H1 (cell line): ENCODE data around the gene TFB1M. TPM values are rescaled to one million over a fixed set of nuclear protein-coding genes. Genes with fewer than 3 reads are reported as not detected.

ENCODE experiments used
- CTCF ChIA-PET: fragments of 300-600 bp; sonication (Branson Sonifier 250); formaldehyde crosslinking; loops from one replicate; lab custom pipeline; 2021; ENCODE audit not compliant: partially characterized antibody; lab: Charles Lee
- POLR2A ChIA-PET: fragments of 300-600 bp; sonication (Branson Sonifier 250); formaldehyde crosslinking; loops from one replicate; lab custom pipeline; 2021; ENCODE audit warnings: inconsistent platforms; ENCODE audit not compliant: partially characterized antibody; lab: Charles Lee
- DNase-seq, 2 experiments: peaks; one replicate each; pipeline versions ENCODE4 v3.0.0 to v3.0.0-alpha.2; 2010 to 2022; ENCODE audit warnings: low spot score in 2 of 2, low read depth in 1 of 2, mixed read lengths in 1 of 2
- FAIRE-seq: peaks from 2 replicates; lab custom pipeline; 2011; peaks lifted over from hg19 to GRCh38; lab: Jason Lieb, UNC
- H2AFZ ChIP-seq: 2 replicates; pipeline ENCODE4 v1.8.1; 2012; ENCODE audit warnings: low read length, inconsistent platforms
- H2AK5ac ChIP-seq: 2 replicates; pipeline ENCODE4 v1.6.1; 2013; ENCODE audit warnings: low read depth, low read length
- H2BK120ac ChIP-seq: replicated peaks from 2 replicates; pipeline ENCODE3; 2013; ENCODE audit warnings: low read depth, low read length, inconsistent platforms
- H2BK12ac ChIP-seq: 2 replicates; pipeline ENCODE4 v1.6.1; 2013; ENCODE audit warnings: low read depth, low read length
- H2BK15ac ChIP-seq: 2 replicates; pipeline ENCODE4 v1.6.1; 2013; ENCODE audit warnings: low read length
- H2BK20ac ChIP-seq: 2 replicates; pipeline ENCODE4 v1.6.1; 2013; ENCODE audit warnings: low read length
- H2BK5ac ChIP-seq: 2 replicates; pipeline ENCODE4 v1.6.1; 2013; ENCODE audit warnings: low read depth, low read length
- H3K14ac ChIP-seq: 2 replicates; pipeline ENCODE4 v1.6.1; 2013; ENCODE audit warnings: inconsistent platforms; ENCODE audit not compliant: insufficient read length
- H3K18ac ChIP-seq: 2 replicates; pipeline ENCODE4 v1.6.1; 2013; ENCODE audit warnings: low read length; ENCODE audit errors: extremely low read depth
- H3K23ac ChIP-seq: 2 replicates; pipeline ENCODE4 v1.6.1; 2013; ENCODE audit warnings: inconsistent platforms; ENCODE audit not compliant: insufficient read length
- H3K23me2 ChIP-seq: 2 replicates; pipeline ENCODE4 v1.6.1; 2013; ENCODE audit warnings: low read depth, low read length
- H3K27ac ChIP-seq: 2 replicates; pipeline ENCODE4 v1.6.1; 2011; ENCODE audit warnings: low read depth, low read length, inconsistent platforms
- H3K27me3 ChIP-seq, 4 experiments: replicated peaks in 1 of 4; 1 replicate in 1 of 4; 2 replicates in 3 of 4; pipeline versions ENCODE4 v1.6.1 to v1.8.1; 2011 to 2013; ENCODE audit warnings: low read length in 3 of 4, mild to moderate bottlenecking in 3 of 4, inconsistent platforms in 2 of 4, mixed read lengths in 2 of 4, moderate library complexity in 1 of 4; ENCODE audit not compliant: control insufficient read depth in 3 of 4, insufficient read depth in 3 of 4; ENCODE audit errors: extremely low read depth in 1 of 4
- H3K36me3 ChIP-seq, 4 experiments: 2 replicates each; pipeline versions ENCODE4 v1.6.1 to v1.8.1; 2011 to 2013; ENCODE audit warnings: mild to moderate bottlenecking in 4 of 4, low read length in 3 of 4, moderate library complexity in 2 of 4, control low read depth in 1 of 4, inconsistent platforms in 1 of 4; ENCODE audit not compliant: insufficient read depth in 4 of 4, control insufficient read depth in 2 of 4
- H3K4ac ChIP-seq: replicated peaks from 2 replicates; pipeline ENCODE3; 2013; ENCODE audit warnings: low read length, low read depth, mixed read lengths, inconsistent platforms; ENCODE audit not compliant: insufficient read length
- H3K4me1 ChIP-seq, 4 experiments: replicated peaks in 1 of 4; 1 replicate in 1 of 4; 2 replicates in 3 of 4; pipeline versions ENCODE4 v1.6.1 to v1.8.1; 2011 to 2013; ENCODE audit warnings: low read length in 3 of 4, inconsistent platforms in 2 of 4, mixed read lengths in 1 of 4; ENCODE audit not compliant: insufficient read depth in 4 of 4, control insufficient read depth in 3 of 4
- H3K4me2 ChIP-seq, 2 experiments: 2 replicates each; pipeline versions ENCODE4 v1.6.1 to v1.8.1; 2011 to 2013; ENCODE audit warnings: low read depth in 2 of 2, low read length in 2 of 2, control low read depth in 1 of 2, inconsistent platforms in 1 of 2, mild to moderate bottlenecking in 1 of 2; ENCODE audit not compliant: insufficient read depth in 1 of 2
- H3K4me3 ChIP-seq, 4 experiments: fragments of 200-600, 300-600 bp in 1 of 4; sonication (generic), shearing (Covaris generic), sonication (Bioruptor Twin) in 1 of 4; 2 replicates each; pipeline versions ENCODE4 v1.5.1 to v1.8.1; 2011 to 2016; ENCODE audit warnings: low read length in 4 of 4, low read depth in 3 of 4, control low read depth in 2 of 4, inconsistent platforms in 2 of 4, mild to moderate bottlenecking in 2 of 4, mixed read lengths in 1 of 4, moderate library complexity in 1 of 4; ENCODE audit not compliant: insufficient read depth in 2 of 4; ENCODE audit errors: extremely low read depth in 1 of 4
- H3K56ac ChIP-seq: replicated peaks from 2 replicates; pipeline ENCODE3; 2013; ENCODE audit warnings: low read depth, mild to moderate bottlenecking, mixed read lengths, low read length, inconsistent platforms; ENCODE audit not compliant: insufficient read length
- H3K79me1 ChIP-seq: 2 replicates; pipeline ENCODE4 v1.6.1; 2013; ENCODE audit warnings: low read depth, low read length, control low read depth
- H3K79me2 ChIP-seq, 2 experiments: 2 replicates each; pipeline versions ENCODE4 v1.6.1 to v1.8.1; 2012 to 2013; ENCODE audit warnings: low read length in 2 of 2, mild to moderate bottlenecking in 2 of 2, inconsistent platforms in 1 of 2; ENCODE audit not compliant: insufficient read depth in 2 of 2, control insufficient read depth in 1 of 2
- H3K9ac ChIP-seq, 4 experiments: replicated peaks in 1 of 4; 1 replicate in 1 of 4; 2 replicates in 3 of 4; pipeline versions ENCODE4 v1.6.1 to v1.8.1; 2011 to 2013; ENCODE audit warnings: low read depth in 3 of 4, low read length in 3 of 4, control low read depth in 2 of 4, mild to moderate bottlenecking in 2 of 4, moderate library complexity in 2 of 4, inconsistent platforms in 1 of 4; ENCODE audit errors: extremely low read depth in 1 of 4
- H3K9me3 ChIP-seq, 2 experiments: 2 replicates each; pipeline versions ENCODE4 v1.6.1 to v1.8.1; 2012 to 2013; ENCODE audit warnings: mild to moderate bottlenecking in 2 of 2, moderate library complexity in 2 of 2, control low read depth in 1 of 2, inconsistent platforms in 1 of 2, low read depth in 1 of 2, low read length in 1 of 2, mixed read lengths in 1 of 2; ENCODE audit not compliant: insufficient read depth in 2 of 2
- H4K20me1 ChIP-seq, 2 experiments: replicated peaks in 1 of 2; 2 replicates each; pipeline versions ENCODE3 to v1.8.1; 2011 to 2013; ENCODE audit warnings: inconsistent platforms in 2 of 2, low read length in 2 of 2, mild to moderate bottlenecking in 1 of 2; ENCODE audit not compliant: insufficient read depth in 2 of 2, control insufficient read depth in 1 of 2
- H4K5ac ChIP-seq: 2 replicates; pipeline ENCODE4 v1.6.1; 2013; ENCODE audit warnings: low read length, low read depth, mixed read lengths, inconsistent platforms; ENCODE audit not compliant: insufficient read length
- H4K8ac ChIP-seq: 2 replicates; pipeline ENCODE4 v1.8.0; 2013; ENCODE audit warnings: mild to moderate bottlenecking, moderate library complexity, low read length, inconsistent platforms; ENCODE audit not compliant: insufficient read depth; ENCODE audit errors: extremely low read depth
- H4K91ac ChIP-seq: replicated peaks from 2 replicates; pipeline ENCODE3; 2013; ENCODE audit warnings: low read length, mixed read lengths, inconsistent platforms; ENCODE audit not compliant: insufficient read length
- EP300 ChIP-seq, 2 experiments: IDR thresholded peaks; 1 replicate in 1 of 2; 2 replicates in 1 of 2; pipeline ENCODE4 v1.6.1; 2011 to 2012; ENCODE audit warnings: low read depth in 2 of 2, low read length in 2 of 2, mild to moderate bottlenecking in 2 of 2, borderline replicate concordance in 1 of 2, inconsistent platforms in 1 of 2, moderate library complexity in 1 of 2
- EZH2 ChIP-seq: fragments of 200-600 bp; sonication (generic); IDR thresholded peaks from 2 replicates; pipeline ENCODE4 v1.7.1; 2012; ENCODE audit warnings: low read depth, mild to moderate bottlenecking, moderate library complexity, low read length, inconsistent platforms; ENCODE audit not compliant: severe bottlenecking
- FOSL1 ChIP-seq: IDR thresholded peaks from 2 replicates; pipeline ENCODE4 v1.6.1; 2011; ENCODE audit warnings: mild to moderate bottlenecking, low read depth, low read length, moderate library complexity; ENCODE audit not compliant: insufficient read depth
- HDAC2 ChIP-seq, 2 experiments: fragments of 300-600 bp in 1 of 2; sonication (generic) in 1 of 2; IDR thresholded peaks; 2 replicates each; pipeline ENCODE4 v1.6.1; 2011 to 2012; ENCODE audit warnings: low read depth in 2 of 2, low read length in 2 of 2, mild to moderate bottlenecking in 2 of 2, moderate library complexity in 2 of 2, borderline replicate concordance in 1 of 2, inconsistent platforms in 1 of 2
- JUND ChIP-seq: IDR thresholded peaks from 2 replicates; pipeline ENCODE4 v1.6.1; 2011; ENCODE audit warnings: mild to moderate bottlenecking, improper control_type of control experiment, low read length
- KDM4A ChIP-seq: IDR thresholded peaks from one replicate; pipeline ENCODE4 v1.7.1; 2012; ENCODE audit warnings: low read depth, mild to moderate bottlenecking, moderate library complexity, low read length, inconsistent platforms; ENCODE audit not compliant: severe bottlenecking
- NANOG ChIP-seq: IDR thresholded peaks from 2 replicates; pipeline ENCODE4 v1.6.1; 2011; ENCODE audit warnings: low read length, low read depth, mild to moderate bottlenecking, inconsistent platforms; ENCODE audit not compliant: insufficient read depth, poor library complexity, severe bottlenecking
- SP1 ChIP-seq: IDR thresholded peaks from 2 replicates; pipeline ENCODE4 v1.6.1; 2011; ENCODE audit warnings: low read depth, low read length
- SUZ12 ChIP-seq: fragments of 200-600 bp; sonication (generic); IDR thresholded peaks from 2 replicates; pipeline ENCODE4 v1.6.1; 2012; ENCODE audit warnings: mild to moderate bottlenecking, inconsistent platforms, low read length, moderate library complexity, mixed read lengths
- ZNF274 ChIP-seq: IDR thresholded peaks from 2 replicates; pipeline ENCODE4 v1.7.0; 2012; ENCODE audit warnings: low read length, borderline replicate concordance; ENCODE audit errors: extremely low read depth
- WGBS, 2 experiments: shearing (Covaris generic) in 1 of 2; methylation state at CpG; one replicate each; pipeline versions ENCODE4 v1.1.6 to v1.1.7; 2013 to 2015; ENCODE audit warnings: low lambda C conversion rate in 2 of 2, mixed read lengths in 2 of 2, inconsistent platforms in 1 of 2, low coverage in 1 of 2, missing lambda C conversion rate in 1 of 2; ENCODE audit not compliant: insufficient replicate concordance in 2 of 2, insufficient coverage in 1 of 2, insufficient read length in 1 of 2; ENCODE audit errors: extremely low coverage in 1 of 2, missing lambda C conversion rate in 1 of 2; 5-methylcytosine and 5-hydroxymethylcytosine counted together
- polyA plus RNA-seq, 7 experiments: library from polyadenylated mRNA; depleted of rRNA in 3 of 7; stranded (reverse) in 5 of 7; unstranded in 2 of 7; fragments of >200 nt in 5 of 7; fragments of 200-250 nt in 2 of 7; gene quantifications; 1 replicate in 5 of 7; 2 replicates in 1 of 7; 4 replicates in 1 of 7; pipeline versions ENCODE4 v1.2.1 to v1.2.3, GENCODE V29; 2011 to 2013; ENCODE audit warnings: missing spikeins in 2 of 7, mixed read lengths in 2 of 7
- total RNA-seq: library from RNA; stranded (reverse); fragmentation: NEBNext Ultra II Directional; extraction: Animal tissue kit (Norgen Biotek cat#: 25700); gene quantifications from 2 replicates; pipeline ENCODE4 v1.2.1, GENCODE V29; 2021

TFB1M gene
- total and polyA plus RNA-seq, 2 of the 8 experiments (the other 6 are each of a cell fraction or from before 2014, with no cell fraction given), result 28.2 to 49.4 TPM

DNA sequence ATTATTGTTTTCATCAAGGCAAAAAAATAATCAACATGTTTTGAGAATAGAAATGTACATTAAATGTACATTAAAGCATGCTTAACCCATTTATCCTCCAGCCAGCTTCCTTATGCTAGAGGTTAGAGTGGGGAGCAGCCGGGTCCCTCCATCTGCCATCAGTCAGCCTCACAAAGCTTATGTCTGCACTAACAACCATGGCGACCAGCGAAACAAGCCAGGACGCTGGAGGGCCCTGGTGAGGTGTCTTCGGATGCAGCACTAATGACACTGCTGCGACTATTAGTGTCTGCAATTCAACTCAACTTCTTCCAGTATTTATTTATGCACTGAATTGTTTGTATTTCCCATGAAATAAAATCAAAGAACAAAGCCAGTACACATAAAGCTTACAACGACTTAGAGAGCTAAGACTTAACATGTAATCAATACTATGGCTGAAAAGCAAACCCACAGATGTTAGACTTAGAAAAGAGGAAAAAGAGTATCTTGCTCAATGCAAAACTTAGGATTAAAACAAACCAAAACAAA is 43.7 kb downstream of the TFB1M start:
- DNase-seq (no peak), FAIRE-seq (no peak)
- Histone ChIP-seq H2AK5ac (no peak overlapping the region), H4K8ac (no peak overlapping the region), H3K9me3 (peaks cover 0 to 4% of the 10 kb centered on the region in 2 experiments; a peak in 2 of 4 replicates), H2BK15ac (no peak overlapping the region), H3K79me1 (peaks cover under 1% of the 10 kb centered on the region; the same call in 1 of the 2 replicates), H2BK5ac (no peak overlapping the region), H3K9ac (no peak overlapping the region), H3K4me3 (no peak overlapping the region), H3K36me3 (peaks cover 0 to 24% (median 6%) of the 10 kb centered on the region in 4 experiments; a peak in 5 of 8 replicates), H3K18ac (no peak overlapping the region), H3K4me1 (peaks cover 2 to 6% (median 3%) of the 10 kb centered on the region in 4 experiments; a peak in 4 of 7 replicates), H2BK120ac (no peak overlapping the region), H3K4me2 (no peak overlapping the region), H2BK12ac (no peak overlapping the region), H3K23me2 (no peaks in the 10 kb centered on the region), H3K27ac (no peak overlapping the region), H2AFZ (no peak overlapping the region), H4K20me1 (no peaks in the 10 kb centered on the region), H3K23ac (no peak overlapping the region), H3K4ac (no peak overlapping the region), H3K79me2 (no peaks in the 10 kb centered on the region; a peak in 1 of 4 replicates), H2BK20ac (no peak overlapping the region), H4K5ac (no peak overlapping the region), H3K27me3 (no peaks in the 10 kb centered on the region), H3K14ac (no peak overlapping the region), H4K91ac (no peak overlapping the region), H3K56ac (no peak overlapping the region)
- 90% methylated on average over 7 of the region's 7 CpGs; no CpG with 5 or more reads in 1 of the 2 experiments for WGBS, 2 experiments
- ChIA-PET CTCF (interaction anchor here (1.0 to 3.6 kb wide), 7 partner anchors 9 to 402 kb away, joined by 4 to 10 read pairs (median 4); no protein-coding TSS in a partner anchor), POLR2A (interaction anchor here (1.2 kb wide), 1 partner anchor 76 kb away, joined by 3 read pairs; no protein-coding TSS in a partner anchor)
- no peak for TF ChIP-seq KDM4A
- no peak for TF ChIP-seq SP1
- no peak for TF ChIP-seq ZNF274
- no peak for TF ChIP-seq EP300 (IDR thresholded peaks at IDR 0.05; ENCODE audit: borderline replicate concordance in 1 of 2, low read depth in 2 of 2, low read length in 2 of 2)
- no peak for TF ChIP-seq EZH2
- no peak for TF ChIP-seq HDAC2 (IDR thresholded peaks at IDR 0.05; ENCODE audit: borderline replicate concordance in 1 of 2, low read depth in 2 of 2, low read length in 2 of 2)
- no peak for TF ChIP-seq NANOG
- no peak for TF ChIP-seq SUZ12
- no peak for TF ChIP-seq FOSL1
- no peak for TF ChIP-seq JUND
